Uterus (tissue), 2 donors: ENCODE data around the gene CTCFL.

ENCODE experiments used
- POLR2A ChIP-seq, 2 donors: fragments of 450-650 bp; IDR thresholded peaks; one replicate each; pipeline ENCODE4 v1.6.1; 2016; ENCODE audit warnings: antibody characterized with exemption in 2 of 2, mild to moderate bottlenecking in 1 of 2, moderate library complexity in 1 of 2
- TF ChIP-seq, protein P1 (sequence below), 4 experiments: fragments of 200-600 bp in 2 of 4; fragments of 450-650 bp in 2 of 4; sonication (generic) in 2 of 4; IDR thresholded peaks; one replicate each; pipeline ENCODE4 v1.5.1; 2016 to 2019; ENCODE audit warnings: antibody characterized with exemption in 4 of 4, mild to moderate bottlenecking in 2 of 4, moderate library complexity in 1 of 4

GRCh38 chr20:57562541-57563465, 37.9 kb upstream of the CTCFL start:
- no peak for TF ChIP-seq POLR2A (IDR thresholded peaks at IDR 0.05)
- TF ChIP-seq, protein P1, sequence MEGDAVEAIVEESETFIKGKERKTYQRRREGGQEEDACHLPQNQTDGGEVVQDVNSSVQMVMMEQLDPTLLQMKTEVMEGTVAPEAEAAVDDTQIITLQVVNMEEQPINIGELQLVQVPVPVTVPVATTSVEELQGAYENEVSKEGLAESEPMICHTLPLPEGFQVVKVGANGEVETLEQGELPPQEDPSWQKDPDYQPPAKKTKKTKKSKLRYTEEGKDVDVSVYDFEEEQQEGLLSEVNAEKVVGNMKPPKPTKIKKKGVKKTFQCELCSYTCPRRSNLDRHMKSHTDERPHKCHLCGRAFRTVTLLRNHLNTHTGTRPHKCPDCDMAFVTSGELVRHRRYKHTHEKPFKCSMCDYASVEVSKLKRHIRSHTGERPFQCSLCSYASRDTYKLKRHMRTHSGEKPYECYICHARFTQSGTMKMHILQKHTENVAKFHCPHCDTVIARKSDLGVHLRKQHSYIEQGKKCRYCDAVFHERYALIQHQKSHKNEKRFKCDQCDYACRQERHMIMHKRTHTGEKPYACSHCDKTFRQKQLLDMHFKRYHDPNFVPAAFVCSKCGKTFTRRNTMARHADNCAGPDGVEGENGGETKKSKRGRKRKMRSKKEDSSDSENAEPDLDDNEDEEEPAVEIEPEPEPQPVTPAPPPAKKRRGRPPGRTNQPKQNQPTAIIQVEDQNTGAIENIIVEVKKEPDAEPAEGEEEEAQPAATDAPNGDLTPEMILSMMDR (IDR thresholded peaks at IDR 0.05) = no peak
